ENCODE data around the gene STIMATE.

DNA sequence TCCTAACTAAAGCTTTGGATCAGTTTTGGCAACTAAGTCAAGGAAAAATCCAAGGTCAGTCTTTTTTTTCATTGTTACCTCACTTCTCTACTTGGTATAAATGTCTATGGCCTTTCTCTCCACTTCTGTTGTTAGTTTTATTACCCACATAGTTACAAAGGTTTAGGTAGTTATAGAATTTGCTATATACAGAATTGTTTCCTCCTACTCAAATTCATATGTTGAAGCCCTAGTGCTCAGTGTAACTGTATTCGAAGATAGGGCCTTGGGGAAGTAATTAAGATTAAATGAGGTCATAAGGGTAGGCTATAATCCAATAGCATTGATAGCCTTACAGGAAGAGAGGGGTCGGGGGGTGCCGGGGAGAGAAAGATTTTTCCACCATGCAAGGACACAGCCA lies 19.7 kb upstream of the STIMATE start:
- no peak for TF ChIP-seq NR3C1 (CRISPR knock-in tag; IDR thresholded peaks at IDR 0.05)
- TF ChIP-seq, protein P1, sequence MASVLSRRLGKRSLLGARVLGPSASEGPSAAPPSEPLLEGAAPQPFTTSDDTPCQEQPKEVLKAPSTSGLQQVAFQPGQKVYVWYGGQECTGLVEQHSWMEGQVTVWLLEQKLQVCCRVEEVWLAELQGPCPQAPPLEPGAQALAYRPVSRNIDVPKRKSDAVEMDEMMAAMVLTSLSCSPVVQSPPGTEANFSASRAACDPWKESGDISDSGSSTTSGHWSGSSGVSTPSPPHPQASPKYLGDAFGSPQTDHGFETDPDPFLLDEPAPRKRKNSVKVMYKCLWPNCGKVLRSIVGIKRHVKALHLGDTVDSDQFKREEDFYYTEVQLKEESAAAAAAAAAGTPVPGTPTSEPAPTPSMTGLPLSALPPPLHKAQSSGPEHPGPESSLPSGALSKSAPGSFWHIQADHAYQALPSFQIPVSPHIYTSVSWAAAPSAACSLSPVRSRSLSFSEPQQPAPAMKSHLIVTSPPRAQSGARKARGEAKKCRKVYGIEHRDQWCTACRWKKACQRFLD (CRISPR knock-in tag; IDR thresholded peaks at IDR 0.05) = no peak
- no peak for TF ChIP-seq RFX5 (IDR thresholded peaks at IDR 0.05; ENCODE audit: low read depth, low read length)
- no peak for TF ChIP-seq PHF8 (IDR thresholded peaks at IDR 0.05; ENCODE audit: borderline replicate concordance, low read length)
- TF ChIP-seq, protein P2, sequence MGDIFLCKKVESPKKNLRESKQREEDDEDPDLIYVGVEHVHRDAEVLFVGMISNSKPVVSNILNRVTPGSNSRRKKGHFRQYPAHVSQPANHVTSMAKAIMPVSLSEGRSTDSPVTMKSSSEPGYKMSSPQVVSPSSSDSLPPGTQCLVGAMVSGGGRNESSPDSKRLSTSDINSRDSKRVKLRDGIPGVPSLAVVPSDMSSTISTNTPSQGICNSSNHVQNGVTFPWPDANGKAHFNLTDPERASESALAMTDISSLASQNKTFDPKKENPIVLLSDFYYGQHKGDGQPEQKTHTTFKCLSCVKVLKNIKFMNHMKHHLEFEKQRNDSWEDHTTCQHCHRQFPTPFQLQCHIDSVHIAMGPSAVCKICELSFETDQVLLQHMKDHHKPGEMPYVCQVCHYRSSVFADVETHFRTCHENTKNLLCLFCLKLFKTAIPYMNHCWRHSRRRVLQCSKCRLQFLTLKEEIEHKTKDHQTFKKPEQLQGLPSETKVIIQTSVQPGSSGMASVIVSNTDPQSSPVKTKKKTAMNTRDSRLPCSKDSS (IDR thresholded peaks at IDR 0.05; ENCODE audit: low read depth, partially characterized antibody) = no peak
- TF ChIP-seq MXI1 (IDR thresholded peaks at IDR 0.05; ENCODE audit: low read depth, low read length) = no peak
- no peak for TF ChIP-seq NEUROD1 (IDR thresholded peaks at IDR 0.05; ENCODE audit: borderline replicate concordance, low read depth, low read length, partially characterized antibody)

Data from K562 (cell line).